HepG2 (cell line): ENCODE results near the gene COQ6. TPM values are rescaled to one million over a fixed set of nuclear protein-coding genes. Genes with fewer than 3 reads are reported as not detected.

ENCODE experiments used
- DMAP1 ChIP-seq: IDR thresholded peaks from 2 replicates; pipeline ENCODE4 v1.6.1; 2016
- DPF2 ChIP-seq: sonication (generic); formaldehyde crosslinking; IDR thresholded peaks from 2 replicates; pipeline ENCODE4 v1.4.0; 2020; ENCODE audit warnings: mild to moderate bottlenecking, low read depth, missing genetic modification reagents, borderline replicate concordance
- EEA1 ChIP-seq: sonication (generic); formaldehyde crosslinking; IDR thresholded peaks from 2 replicates; pipeline ENCODE4 v1.5.1; 2020; ENCODE audit warnings: mild to moderate bottlenecking, missing genetic modification reagents, borderline replicate concordance
- FUBP1 ChIP-seq: sonication (generic); formaldehyde crosslinking; IDR thresholded peaks from 2 replicates; pipeline ENCODE4 v1.5.1; 2020; ENCODE audit warnings: missing genetic modification reagents, mild to moderate bottlenecking, borderline replicate concordance
- KDM3A ChIP-seq: IDR thresholded peaks from 2 replicates; pipeline ENCODE4 v1.6.1; 2018; ENCODE audit warnings: low read depth, missing compliant biosample characterization
- KDM5A ChIP-seq: fragments of 200-600 bp; sonication (generic); IDR thresholded peaks from 2 replicates; pipeline ENCODE4 v1.7.0; 2018; ENCODE audit warnings: antibody characterized with exemption, mild to moderate bottlenecking, low read length, borderline replicate concordance
- LBX2 ChIP-seq: sonication (generic); formaldehyde crosslinking; IDR thresholded peaks from 2 replicates; pipeline ENCODE4 v1.5.0; 2020; ENCODE audit warnings: missing genetic modification reagents, mild to moderate bottlenecking, borderline replicate concordance
- MXD4 ChIP-seq: IDR thresholded peaks from 2 replicates; pipeline ENCODE4 v1.6.1; 2016; ENCODE audit warnings: mild to moderate bottlenecking, missing biosample characterization, missing genetic modification reagents
- RELA ChIP-seq: sonication (generic); formaldehyde crosslinking; IDR thresholded peaks from 2 replicates; pipeline ENCODE4 v1.4.0; 2020; ENCODE audit warnings: missing genetic modification reagents
- TARDBP ChIP-seq: sonication (generic); formaldehyde crosslinking; IDR thresholded peaks from 2 replicates; pipeline ENCODE4 v1.8.0; 2022; ENCODE audit warnings: mild to moderate bottlenecking, missing genetic modification reagents
- TP53 ChIP-seq: sonication (generic); formaldehyde crosslinking; conservative IDR thresholded peaks from 2 replicates; pipeline ENCODE4 v1.4.0; 2020; ENCODE audit warnings: missing genetic modification reagents
- ZBTB43 ChIP-seq: sonication (generic); formaldehyde crosslinking; conservative IDR thresholded peaks from 2 replicates; pipeline ENCODE4 v1.4.0; 2020; ENCODE audit warnings: missing genetic modification reagents
- ZNF101 ChIP-seq: sonication (generic); formaldehyde crosslinking; IDR thresholded peaks from 2 replicates; pipeline ENCODE4 v1.4.0; 2020; ENCODE audit warnings: mild to moderate bottlenecking, low read depth, missing genetic modification reagents, borderline replicate concordance
- ZNF121 ChIP-seq: sonication (generic); formaldehyde crosslinking; IDR thresholded peaks from 2 replicates; pipeline ENCODE4 v1.5.0; 2020; ENCODE audit warnings: mild to moderate bottlenecking, missing genetic modification reagents
- ZNF609 ChIP-seq: sonication (generic); formaldehyde crosslinking; IDR thresholded peaks from 2 replicates; pipeline ENCODE4 v1.4.0; 2020; ENCODE audit warnings: mild to moderate bottlenecking, missing genetic modification reagents, borderline replicate concordance
- ZNF790 ChIP-seq: sonication (generic); formaldehyde crosslinking; IDR thresholded peaks from 2 replicates; pipeline ENCODE4 v1.8.0; 2022; ENCODE audit warnings: missing genetic modification reagents, mild to moderate bottlenecking, borderline replicate concordance
- polyA plus RNA-seq, 8 experiments: library from polyadenylated mRNA; depleted of rRNA in 3 of 8; stranded (reverse) in 7 of 8; unstranded in 1 of 8; fragments of >200 nt; fragmentation: Illumina TruSeq in 4 of 8; extraction: Trizol in 4 of 8; gene quantifications; 2 replicates each; pipeline versions ENCODE4 v1.2.1 to v1.2.3, GENCODE V29; 2011 to 2016; ENCODE audit warnings: low read depth in 4 of 8, missing spikeins in 1 of 8, mixed read lengths in 1 of 8; ENCODE audit not compliant: insufficient read depth in 1 of 8
- total RNA-seq, 5 experiments: library from RNA; depleted of rRNA; stranded (reverse); fragments of >200 nt; fragmentation: Illumina TruSeq; extraction: Trizol; gene quantifications; 2 replicates each; pipeline ENCODE4 v1.2.3, GENCODE V29; 2016; ENCODE audit warnings: low read depth in 1 of 5
- TF ChIP-seq, protein P1 (sequence below): sonication (generic); formaldehyde crosslinking; IDR thresholded peaks from 2 replicates; pipeline ENCODE4 v1.8.1; 2023; ENCODE audit warnings: missing genetic modification reagents, inconsistent platforms, borderline replicate concordance

COQ6 gene
- total and polyA plus RNA-seq, 2 of the 13 experiments (the other 11 are each of a cell fraction or from before 2014, with no cell fraction given) = 18.9 to 34.7 TPM

DNA sequence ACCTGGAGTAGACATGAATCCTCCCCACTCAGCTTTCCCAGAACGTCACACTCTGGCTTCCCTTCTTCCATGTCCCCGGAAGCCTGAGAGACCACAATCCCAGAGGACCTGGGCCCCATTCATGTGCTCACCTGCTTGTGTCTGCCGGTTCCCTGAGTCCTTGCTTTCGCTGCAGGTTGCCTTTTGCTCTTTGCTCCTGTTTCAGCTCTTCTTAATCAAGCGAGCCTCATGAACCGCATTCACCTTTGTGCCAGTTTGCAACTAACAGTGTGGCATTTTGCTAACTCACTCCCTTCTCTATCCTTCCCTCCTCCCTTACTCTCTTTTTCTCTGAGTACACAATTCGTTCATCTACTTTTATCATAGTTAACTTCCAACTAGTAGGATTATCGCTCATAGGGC, 45.9 kb downstream of the COQ6 start (continued):
- TF ChIP-seq EEA1 (CRISPR knock-in tag) (no peak), DPF2 (peak; percentile 32; the same call in 1 of the 2 replicates), ZBTB43 (CRISPR knock-in tag) (no peak), FUBP1 (CRISPR knock-in tag) (no peak), RELA (CRISPR knock-in tag) (no peak), TARDBP (CRISPR knock-in tag) (no peak; the same call in none of the 2 replicates), ZNF121 (no peak), DMAP1 (CRISPR knock-in tag) (no peak), ZNF101 (CRISPR knock-in tag) (no peak), KDM5A (no peak), ZNF790 (CRISPR knock-in tag) (no peak), MXD4 (CRISPR knock-in tag) (no peak), ZNF609 (CRISPR knock-in tag) (peak; percentile 19; the same call in 1 of the 2 replicates), TP53 (CRISPR knock-in tag) (no peak), KDM3A (peak; percentile 47; the same call in 1 of the 2 replicates), LBX2 (CRISPR knock-in tag) (no peak)
- TF ChIP-seq, protein P1, sequence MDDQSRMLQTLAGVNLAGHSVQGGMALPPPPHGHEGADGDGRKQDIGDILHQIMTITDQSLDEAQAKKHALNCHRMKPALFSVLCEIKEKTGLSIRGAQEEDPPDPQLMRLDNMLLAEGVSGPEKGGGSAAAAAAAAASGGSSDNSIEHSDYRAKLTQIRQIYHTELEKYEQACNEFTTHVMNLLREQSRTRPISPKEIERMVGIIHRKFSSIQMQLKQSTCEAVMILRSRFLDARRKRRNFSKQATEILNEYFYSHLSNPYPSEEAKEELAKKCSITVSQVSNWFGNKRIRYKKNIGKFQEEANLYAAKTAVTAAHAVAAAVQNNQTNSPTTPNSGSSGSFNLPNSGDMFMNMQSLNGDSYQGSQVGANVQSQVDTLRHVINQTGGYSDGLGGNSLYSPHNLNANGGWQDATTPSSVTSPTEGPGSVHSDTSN (CRISPR knock-in tag) = no peak
